CD4-positive, alpha-beta T cell treated with Interleukin-4 for 4 hours (primary cell): ENCODE measurements around the gene BEGAIN.
A peak's percentile ranks its signal among the peaks of the same experiment; 100 is the strongest.

ENCODE experiments used
- DNase-seq: peaks from one replicate; pipeline ENCODE4 v3.0.0-alpha.2; 2020

Gene BEGAIN

GRCh38 chr14:100587086-100587762, at the start of gene BEGAIN:
BEGAIN (minus strand) TSS chr14:100587417; CDS start chr14:100587290, 127 bp downstream.
- no peak for DNase-seq

- no peak for DNase-seq
These were observed 49.3 kb upstream of the BEGAIN start for GRCh38 chr14:100636559-100636958.

- no peak for DNase-seq
These were observed 46.8 kb upstream of the BEGAIN start for GRCh38 chr14:100634026-100634425.

- no peak for DNase-seq
These were observed 46.2 kb upstream of the BEGAIN start for GRCh38 chr14:100633406-100633805.

- DNase-seq, result no peak
These were observed 42.5 kb upstream of the BEGAIN start for GRCh38 chr14:100629696-100630095.

GRCh38 chr14:100629098-100629497, 41.9 kb upstream of the BEGAIN start:
- DNase-seq, result no peak

- no peak for DNase-seq
These were observed 41.0 kb upstream of the BEGAIN start for GRCh38 chr14:100628225-100628624.

- DNase-seq, result no peak
These were observed 39.4 kb upstream of the BEGAIN start for GRCh38 chr14:100626614-100627013.

GRCh38 chr14:100623961-100624360, 36.7 kb upstream of the BEGAIN start:
- DNase-seq, result no peak

GRCh38 chr14:100623557-100623956, 36.3 kb upstream of the BEGAIN start:
- DNase-seq, result no peak

GRCh38 chr14:100622708-100623485, 35.7 kb upstream of the BEGAIN start:
- no peak for DNase-seq

GRCh38 chr14:100622224-100622623, 35.0 kb upstream of the BEGAIN start:
- no peak for DNase-seq

- DNase-seq, result no peak
These were observed 34.6 kb upstream of the BEGAIN start for GRCh38 chr14:100621806-100622205.

- no peak for DNase-seq
These were observed 33.3 kb upstream of the BEGAIN start for GRCh38 chr14:100620255-100621100.

GRCh38 chr14:100619396-100620254, 32.4 kb upstream of the BEGAIN start:
- no peak for DNase-seq

GRCh38 chr14:100618763-100619320, 31.6 kb upstream of the BEGAIN start:
- DNase-seq, result no peak

GRCh38 chr14:100618318-100618693, 31.1 kb upstream of the BEGAIN start:
- DNase-seq, result no peak

GRCh38 chr14:100617410-100618317, 30.4 kb upstream of the BEGAIN start:
- DNase-seq, result peak; percentile 6

GRCh38 chr14:100616854-100617409, 29.7 kb upstream of the BEGAIN start:
- no peak for DNase-seq
